Parathyroid adenoma (tissue), 2 donors: ENCODE data around the gene ZGPAT.

ENCODE experiments used
- H2AFZ ChIP-seq: fragments of 300-600 bp; sonication (generic); one replicate; pipeline ENCODE4 v1.7.0; 2017; ENCODE audit warnings: antibody characterized with exemption, mild to moderate bottlenecking
- H3K27ac ChIP-seq: fragments of 300-600 bp; sonication (generic); one replicate; pipeline ENCODE4 v1.7.0; 2017
- H3K27me3 ChIP-seq: fragments of 300-600 bp; sonication (generic); one replicate; pipeline ENCODE4 v1.7.0; 2017; ENCODE audit warnings: low read length; ENCODE audit not compliant: control insufficient read depth, insufficient read depth
- H3K36me3 ChIP-seq: fragments of 300-600 bp; sonication (generic); one replicate; pipeline ENCODE4 v1.7.0; 2017; ENCODE audit warnings: low read length; ENCODE audit not compliant: control insufficient read depth, insufficient read depth
- H3K4me1 ChIP-seq: fragments of 300-600 bp; sonication (generic); one replicate; pipeline ENCODE4 v1.7.0; 2017; ENCODE audit warnings: control low read depth
- H3K4me2 ChIP-seq: fragments of 300-600 bp; sonication (generic); one replicate; pipeline ENCODE4 v1.7.0; 2017; ENCODE audit warnings: low read length
- H3K4me3 ChIP-seq: fragments of 300-600 bp; sonication (generic); one replicate; pipeline ENCODE4 v1.7.0; 2017; ENCODE audit warnings: low read depth, low read length
- H3K79me2 ChIP-seq: fragments of 300-600 bp; sonication (generic); one replicate; pipeline ENCODE4 v1.7.0; 2017; ENCODE audit warnings: control low read depth
- H3K9ac ChIP-seq: fragments of 300-600 bp; sonication (generic); one replicate; pipeline ENCODE4 v1.7.0; 2017; ENCODE audit warnings: mild to moderate bottlenecking
- H3K9me3 ChIP-seq: fragments of 300-600 bp; sonication (generic); one replicate; pipeline ENCODE4 v1.7.0; 2017; ENCODE audit warnings: low read length; ENCODE audit not compliant: control insufficient read depth
- TF ChIP-seq, protein P1 (sequence below): fragments of 300-600 bp; sonication (generic); IDR thresholded peaks from one replicate; pipeline ENCODE4 v1.7.0; 2017; ENCODE audit warnings: antibody characterized with exemption, mild to moderate bottlenecking
- donor health status: primary hyperparathyroidism.

ZGPAT gene

DNA sequence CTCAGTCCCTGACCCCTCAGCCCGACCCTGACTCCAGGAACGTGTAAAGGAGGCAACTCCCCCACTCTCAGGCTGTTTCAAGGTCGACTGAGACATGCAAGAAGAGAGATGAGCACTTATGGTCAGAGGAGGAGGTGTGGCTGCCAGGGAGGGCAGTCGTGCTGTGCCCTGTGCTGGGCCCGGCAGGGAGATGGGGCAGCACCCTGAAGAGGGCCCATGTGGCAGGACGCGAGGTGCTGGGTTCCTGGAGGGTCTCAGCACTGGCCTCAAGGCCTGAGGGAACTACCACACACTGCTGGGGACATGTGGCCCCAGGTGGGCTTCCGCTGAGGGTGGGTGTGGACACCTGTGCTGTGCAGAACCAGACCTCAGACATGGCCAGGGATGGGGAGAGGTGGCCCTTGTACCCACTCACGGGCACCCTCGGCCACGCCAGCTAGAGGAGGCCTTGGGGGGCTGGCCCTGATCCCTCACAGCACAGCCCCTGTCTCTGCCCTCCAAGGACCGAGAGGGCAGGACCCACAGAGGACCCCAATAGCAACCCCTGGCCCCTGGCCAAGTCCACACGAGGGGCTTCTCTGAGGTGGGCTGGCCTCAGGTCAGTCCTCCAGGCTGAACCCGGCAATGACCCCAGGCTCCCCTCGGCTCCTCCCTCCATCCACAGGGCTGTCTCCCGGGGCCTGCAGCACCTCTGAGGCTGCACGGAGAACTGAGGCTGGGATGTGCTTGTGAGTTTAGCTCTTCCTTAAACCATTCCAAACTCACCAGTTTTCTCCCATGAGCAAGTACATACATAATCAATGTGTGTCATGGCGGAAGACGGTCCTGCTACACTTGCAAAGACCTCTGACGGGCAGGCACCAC lies 40.5 kb downstream of the ZGPAT start:
- H3K4me2 ChIP-seq, result no peak overlapping the region
- H3K27ac ChIP-seq, result no peak overlapping the region
- H3K4me3 ChIP-seq, result no peak overlapping the region
- TF ChIP-seq, protein P1, sequence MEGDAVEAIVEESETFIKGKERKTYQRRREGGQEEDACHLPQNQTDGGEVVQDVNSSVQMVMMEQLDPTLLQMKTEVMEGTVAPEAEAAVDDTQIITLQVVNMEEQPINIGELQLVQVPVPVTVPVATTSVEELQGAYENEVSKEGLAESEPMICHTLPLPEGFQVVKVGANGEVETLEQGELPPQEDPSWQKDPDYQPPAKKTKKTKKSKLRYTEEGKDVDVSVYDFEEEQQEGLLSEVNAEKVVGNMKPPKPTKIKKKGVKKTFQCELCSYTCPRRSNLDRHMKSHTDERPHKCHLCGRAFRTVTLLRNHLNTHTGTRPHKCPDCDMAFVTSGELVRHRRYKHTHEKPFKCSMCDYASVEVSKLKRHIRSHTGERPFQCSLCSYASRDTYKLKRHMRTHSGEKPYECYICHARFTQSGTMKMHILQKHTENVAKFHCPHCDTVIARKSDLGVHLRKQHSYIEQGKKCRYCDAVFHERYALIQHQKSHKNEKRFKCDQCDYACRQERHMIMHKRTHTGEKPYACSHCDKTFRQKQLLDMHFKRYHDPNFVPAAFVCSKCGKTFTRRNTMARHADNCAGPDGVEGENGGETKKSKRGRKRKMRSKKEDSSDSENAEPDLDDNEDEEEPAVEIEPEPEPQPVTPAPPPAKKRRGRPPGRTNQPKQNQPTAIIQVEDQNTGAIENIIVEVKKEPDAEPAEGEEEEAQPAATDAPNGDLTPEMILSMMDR, result no peak
- H3K27me3 ChIP-seq, result no peaks in the 10 kb centered on the region
- no peak overlapping the region for H3K9ac ChIP-seq
- no peaks in the 10 kb centered on the region for H3K4me1 ChIP-seq
- no peaks in the 10 kb centered on the region for H3K36me3 ChIP-seq
- no peak overlapping the region for H2AFZ ChIP-seq
- no peaks in the 10 kb centered on the region for H3K79me2 ChIP-seq
- no peaks in the 10 kb centered on the region for H3K9me3 ChIP-seq

DNA sequence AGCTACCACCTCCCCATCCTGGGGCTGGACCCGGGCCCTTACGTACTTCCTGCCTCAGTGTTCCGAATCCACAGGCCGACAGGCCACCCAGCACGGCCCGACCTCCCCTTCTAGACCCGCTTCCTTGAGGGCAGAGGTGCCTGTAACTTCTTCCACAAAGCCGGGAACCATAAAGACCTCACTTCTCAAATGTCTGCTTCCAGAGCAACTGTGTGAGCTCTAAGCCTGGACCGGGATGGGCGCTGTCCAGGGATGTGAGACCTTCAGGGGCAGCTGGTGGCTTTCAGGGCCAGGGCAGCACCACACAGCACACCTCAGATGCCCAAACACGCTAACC lies 41.1 kb downstream of the ZGPAT start:
- Histone ChIP-seq H3K9ac (no peak overlapping the region), H3K4me3 (no peak overlapping the region), H2AFZ (no peak overlapping the region), H3K4me2 (no peak overlapping the region), H3K9me3 (no peaks in the 10 kb centered on the region), H3K4me1 (no peaks in the 10 kb centered on the region), H3K27me3 (no peaks in the 10 kb centered on the region), H3K27ac (no peak overlapping the region), H3K36me3 (no peaks in the 10 kb centered on the region), H3K79me2 (peaks cover 1% of the 10 kb centered on the region)
- TF ChIP-seq, protein P1, result no peak

DNA sequence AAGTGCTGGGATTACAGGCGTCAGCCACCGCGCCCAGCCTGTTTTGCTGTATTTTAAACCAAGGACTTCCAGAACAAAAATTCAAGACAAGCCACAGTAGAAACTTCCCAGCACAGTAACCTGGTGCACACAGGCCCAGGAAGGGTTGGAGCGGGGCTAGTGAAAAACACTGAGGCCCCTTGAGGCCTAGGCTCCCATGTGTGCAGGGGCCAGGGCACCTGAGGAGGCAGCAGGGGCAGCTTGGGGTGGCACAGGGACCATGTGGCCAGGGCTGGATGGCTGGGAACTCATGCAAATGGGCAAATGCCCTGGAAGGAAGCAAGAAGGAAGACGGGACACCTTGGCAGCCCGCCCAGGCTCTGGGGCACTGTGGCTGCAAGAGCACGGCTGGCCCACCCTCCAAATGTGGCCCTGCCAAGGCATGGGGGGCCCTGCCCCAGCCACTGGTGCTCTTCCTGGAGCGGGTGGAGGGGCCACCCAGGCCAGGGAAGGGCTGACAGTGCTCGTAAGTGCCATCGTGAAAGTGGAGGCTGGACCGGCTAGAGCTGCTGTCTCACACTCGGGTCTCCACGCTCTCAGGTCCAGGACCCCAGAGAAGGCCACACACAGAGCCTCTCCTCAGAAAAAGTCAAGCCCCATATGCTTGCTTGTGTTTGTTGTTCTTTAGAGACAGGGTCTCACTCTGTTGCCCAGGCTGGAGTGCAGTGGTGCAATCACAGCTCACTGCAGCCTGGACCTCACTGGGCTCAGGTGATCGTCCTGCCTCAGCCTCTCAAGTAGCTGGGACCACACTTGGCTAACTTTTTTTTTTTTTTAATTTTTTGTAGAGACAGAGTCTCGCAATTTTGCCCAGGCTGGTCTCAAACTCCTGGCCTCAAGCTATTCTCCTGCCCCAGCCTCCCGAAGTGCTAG lies 42.0 kb downstream of the ZGPAT start:
- H2AFZ ChIP-seq, result no peak overlapping the region
- H3K9ac ChIP-seq, result no peak overlapping the region
- H3K79me2 ChIP-seq, result peaks cover 3% of the 10 kb centered on the region
- no peak overlapping the region for H3K4me3 ChIP-seq
- H3K9me3 ChIP-seq, result no peaks in the 10 kb centered on the region
- TF ChIP-seq, protein P1, result no peak
- no peak overlapping the region for H3K4me2 ChIP-seq
- H3K27me3 ChIP-seq, result no peaks in the 10 kb centered on the region
- no peak overlapping the region for H3K27ac ChIP-seq
- no peaks in the 10 kb centered on the region for H3K4me1 ChIP-seq
- no peaks in the 10 kb centered on the region for H3K36me3 ChIP-seq

DNA sequence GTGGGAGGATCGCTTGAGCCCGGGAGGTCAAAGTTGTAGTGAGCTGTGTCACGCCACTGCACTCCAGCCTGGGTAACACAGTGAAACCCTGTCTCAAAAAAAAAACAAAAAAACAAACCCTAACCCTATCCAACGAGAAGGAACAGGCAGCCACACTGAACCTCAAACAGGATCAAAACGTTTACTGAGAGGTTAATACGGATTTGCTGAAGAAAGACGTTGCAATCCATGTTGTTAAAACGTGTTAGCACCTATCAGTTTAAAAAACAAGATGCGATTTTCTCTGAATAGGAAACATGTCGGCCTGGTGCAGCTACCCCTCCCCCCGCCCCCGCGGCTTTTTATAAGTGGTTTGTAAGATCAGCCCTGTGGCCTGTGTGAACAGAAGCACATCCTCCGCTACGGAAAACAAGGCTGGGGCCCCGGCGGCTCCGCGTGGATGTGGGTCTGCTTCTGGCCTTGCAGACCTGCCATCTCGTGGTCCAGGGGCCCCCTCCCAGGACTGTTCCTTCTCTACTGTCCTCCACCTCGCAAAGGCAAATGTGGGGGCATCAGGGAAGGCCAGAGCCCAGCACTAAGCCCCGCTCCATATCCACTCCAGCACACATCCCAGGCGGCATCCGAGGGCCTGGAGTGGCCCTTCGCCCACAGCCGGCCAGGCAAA lies 43.1 kb downstream of the ZGPAT start:
- Histone ChIP-seq H3K27me3 (no peaks in the 10 kb centered on the region), H3K36me3 (no peaks in the 10 kb centered on the region), H3K9me3 (no peaks in the 10 kb centered on the region), H3K4me1 (no peaks in the 10 kb centered on the region), H3K79me2 (peaks cover 3% of the 10 kb centered on the region), H3K9ac (no peak overlapping the region), H2AFZ (no peak overlapping the region), H3K27ac (no peak overlapping the region), H3K4me2 (no peak overlapping the region), H3K4me3 (no peak overlapping the region)
- TF ChIP-seq, protein P1, result no peak
